GM19240 (cell line): Measurements from ENCODE around the gene CAPZB.
"Not testable (repeated sequence)": the region's sequence is repeated elsewhere in the genome, so short reads cannot be mapped to it uniquely, and the experiment has no call there.

Source experiments
- DNase-seq: peaks from one replicate; pipeline ENCODE4 v3.0.0; 2011; ENCODE audit warnings: low spot score; ENCODE audit not compliant: insufficient read length

The CAPZB gene

GRCh38 chr1:19499887-19500286 lies 14.5 kb upstream of the CAPZB start:
- DNase-seq = not testable (repeated sequence)

DNA sequence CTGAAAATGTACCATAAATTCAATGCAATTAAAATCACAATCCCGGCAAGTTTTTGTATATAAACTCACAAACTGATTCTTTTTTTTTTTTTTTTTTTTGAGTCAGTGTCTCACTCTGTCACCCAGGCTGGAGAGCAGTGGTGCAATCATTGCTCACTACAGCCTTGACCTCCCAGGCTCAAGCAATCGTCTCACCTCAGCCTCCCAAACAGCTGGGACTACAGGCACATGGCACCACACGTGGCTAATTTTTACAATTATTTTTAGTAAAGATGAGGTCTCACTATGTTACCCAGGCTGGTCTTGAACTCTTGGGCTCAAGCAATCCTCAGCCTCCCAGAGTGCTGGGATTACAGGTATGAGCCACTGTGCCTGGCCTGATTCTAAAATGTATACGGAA lies 12.1 kb upstream of the CAPZB start:
- DNase-seq = not testable (repeated sequence)

- DNase-seq = no peak
These were observed 11.2 kb upstream of the CAPZB start for GRCh38 chr1:19496527-19496874.

DNA sequence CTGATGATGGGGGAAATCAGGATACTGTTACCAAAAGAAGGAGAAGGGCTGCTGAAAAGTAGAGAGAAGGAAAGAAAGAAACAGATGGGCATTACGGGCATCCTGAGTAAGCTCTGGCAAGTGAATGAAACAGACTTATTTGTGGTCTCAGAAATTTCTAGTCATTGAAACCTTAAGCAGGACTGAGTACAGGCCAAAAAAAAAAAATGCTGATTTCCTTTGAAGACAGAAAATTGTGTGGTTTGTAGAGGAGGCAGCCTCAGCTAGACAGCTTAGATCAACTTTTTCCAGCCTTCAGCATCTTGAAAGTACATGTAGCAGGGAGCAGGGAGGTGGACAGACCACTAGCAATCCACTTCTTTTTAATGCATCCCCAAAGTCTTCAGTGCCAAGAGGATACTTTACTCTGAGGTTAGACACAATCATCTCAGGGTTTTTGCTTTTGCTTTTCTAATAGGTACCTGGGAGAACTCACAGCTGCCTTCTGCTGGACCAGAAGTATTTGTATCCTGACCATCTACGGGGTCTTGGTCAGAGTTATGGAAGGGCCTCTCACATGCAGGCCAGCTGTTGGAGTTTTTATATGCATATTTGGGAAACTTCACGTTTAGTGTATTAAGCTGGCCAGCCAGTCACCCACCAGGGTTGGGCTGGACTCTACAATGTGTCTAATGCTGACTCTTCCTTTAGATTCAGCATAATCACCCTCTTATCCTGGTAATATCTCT lies 10.6 kb upstream of the CAPZB start:
- no peak for DNase-seq

- no peak for DNase-seq
These were observed 9.8 kb upstream of the CAPZB start for GRCh38 chr1:19495000-19495656.

- no peak for DNase-seq
These were observed 8.2 kb upstream of the CAPZB start for GRCh38 chr1:19493547-19493946.

DNA sequence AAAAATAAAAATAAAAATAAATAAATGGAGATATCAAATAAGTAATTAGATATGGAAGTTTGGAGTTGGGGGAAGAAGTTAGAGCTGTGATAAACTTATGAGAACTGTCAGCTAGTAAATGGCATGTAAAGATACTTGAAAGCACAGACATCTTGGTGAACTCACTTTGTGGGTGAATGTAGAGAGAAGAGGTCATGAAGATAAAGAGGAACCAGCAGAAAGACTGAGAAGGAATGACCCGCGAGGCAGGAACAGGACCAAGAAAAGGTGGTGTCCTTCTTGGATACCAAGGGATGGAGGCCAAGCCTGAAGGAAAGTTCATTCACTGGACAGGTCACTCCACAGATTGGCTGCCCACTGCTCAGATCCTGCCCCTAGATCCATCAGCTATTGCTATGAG lies 4.7 kb upstream of the CAPZB start:
- no peak for DNase-seq

DNA sequence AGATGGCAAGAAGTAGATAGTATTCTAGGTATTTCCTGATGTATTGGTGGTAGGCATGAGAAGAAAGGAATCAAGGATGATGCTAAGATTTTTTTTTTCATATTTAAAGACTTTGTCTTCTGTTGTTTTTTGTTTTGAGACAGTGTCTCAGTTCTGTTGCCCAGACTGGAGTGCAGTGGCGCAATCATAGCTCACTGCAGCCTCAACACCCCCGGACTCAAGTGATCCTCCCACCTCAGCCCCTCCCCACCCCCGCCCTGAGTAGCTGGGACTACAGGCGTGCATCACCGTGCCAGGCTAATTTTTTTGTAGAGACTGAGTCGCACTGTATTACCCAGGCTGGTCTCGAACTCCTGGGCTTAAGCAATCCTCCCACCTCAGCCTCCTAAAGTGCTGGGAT lies 2.8 kb upstream of the CAPZB start:
- no peak for DNase-seq

GRCh38 chr1:19484798-19485361 lies 459 bp downstream of the CAPZB start:
- DNase-seq = no peak

GRCh38 chr1:19484338-19484797 lies 971 bp downstream of the CAPZB start:
- no peak for DNase-seq

- no peak for DNase-seq
These were observed 1.6 kb downstream of the CAPZB start for GRCh38 chr1:19483691-19484090.

- DNase-seq = no peak
These were observed 2.1 kb downstream of the CAPZB start for GRCh38 chr1:19483261-19483660.

DNA sequence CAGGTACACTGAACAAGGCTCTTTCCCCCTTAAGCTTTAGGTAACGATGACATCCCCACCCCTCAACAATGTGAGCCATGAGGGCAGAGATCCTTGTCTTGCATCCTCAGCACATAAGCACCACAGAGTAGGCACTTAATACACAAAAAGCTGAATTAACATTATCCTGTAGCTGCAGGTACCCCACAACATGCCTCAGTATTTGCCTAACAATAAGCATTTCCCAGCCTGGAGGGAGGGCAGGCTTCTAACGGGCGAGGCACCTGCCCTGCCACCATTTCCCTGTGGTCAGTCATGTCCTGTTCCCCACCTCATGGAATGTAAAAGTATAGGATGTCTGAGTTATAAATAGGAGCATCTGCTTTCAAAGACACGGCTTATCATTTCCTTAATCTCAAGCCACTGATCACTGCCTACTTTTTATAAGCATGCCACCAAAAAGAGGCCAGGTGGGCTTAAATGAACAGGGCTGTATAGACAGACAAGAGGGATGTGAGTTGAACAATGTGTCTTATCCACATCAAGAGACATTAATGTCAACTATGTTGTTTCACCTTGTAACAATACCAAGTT lies 3.4 kb downstream of the CAPZB start:
- no peak for DNase-seq

- DNase-seq = no peak
These were observed 5.1 kb downstream of the CAPZB start for GRCh38 chr1:19480282-19480681.

- no peak for DNase-seq
These were observed 5.8 kb downstream of the CAPZB start for GRCh38 chr1:19479351-19480120.

DNA sequence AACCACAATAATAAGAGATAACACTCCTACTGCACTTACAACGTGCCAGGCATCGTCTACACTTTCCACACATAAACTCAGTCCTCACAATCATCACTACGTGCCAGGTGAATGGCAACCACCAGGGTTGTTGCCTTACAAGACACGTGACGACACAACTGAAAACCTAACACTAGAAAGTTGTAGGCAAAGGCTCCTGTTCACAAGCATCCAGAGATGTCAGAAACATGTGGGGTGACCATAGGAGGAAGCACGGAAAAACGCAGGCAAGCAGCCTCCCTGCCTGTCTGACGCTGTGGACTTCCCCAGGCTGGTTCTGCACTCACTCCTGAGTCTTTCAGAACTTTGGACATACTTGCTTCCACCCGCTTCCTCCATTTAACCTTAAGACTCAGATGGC lies 7.0 kb downstream of the CAPZB start:
- DNase-seq = no peak

GRCh38 chr1:19477284-19478249 lies 7.8 kb downstream of the CAPZB start:
- DNase-seq = no peak

DNA sequence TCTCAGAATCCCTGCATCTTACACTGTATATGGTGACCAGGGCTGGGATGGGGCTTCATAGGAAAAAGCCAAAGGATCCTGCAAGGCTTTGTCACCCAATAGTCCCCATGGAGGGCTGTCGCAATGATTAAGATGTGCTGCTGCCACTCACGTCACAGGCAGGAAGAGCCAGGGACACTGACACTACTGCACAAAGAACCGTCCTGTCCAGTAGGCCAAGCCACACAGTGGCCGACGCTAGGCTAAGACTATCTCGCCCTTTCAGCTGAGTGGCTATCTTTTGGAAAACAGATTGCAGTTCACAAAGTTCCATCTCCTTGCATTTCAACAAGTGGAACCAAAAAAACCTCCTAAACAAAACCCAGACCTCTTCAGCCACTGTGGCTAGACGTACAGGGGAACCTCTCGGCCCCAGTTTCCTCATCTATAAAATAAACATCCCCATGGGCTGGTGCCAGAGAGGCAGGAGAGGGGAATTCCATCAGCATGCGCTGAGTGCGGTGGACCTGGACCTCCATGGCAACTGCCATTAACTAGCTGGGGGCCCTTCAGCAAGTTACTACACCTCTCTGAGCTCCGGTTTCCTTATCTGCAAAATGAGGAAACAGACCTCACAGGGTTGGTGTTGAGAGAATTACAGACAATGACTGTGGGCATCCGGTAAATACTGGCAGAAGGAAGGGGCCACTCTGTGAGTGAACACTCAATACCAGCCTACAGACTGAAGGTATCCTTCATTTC lies 8.7 kb downstream of the CAPZB start:
- no peak for DNase-seq

GRCh38 chr1:19475296-19475695 lies 10.0 kb downstream of the CAPZB start:
- DNase-seq = no peak

GRCh38 chr1:19472174-19472573 lies 13.2 kb downstream of the CAPZB start:
- no peak for DNase-seq
